Neural cell (in vitro differentiated cells): ENCODE data around the gene SIX5. TPM values are rescaled to one million over a fixed set of nuclear protein-coding genes. Genes with fewer than 3 reads are reported as not detected.
A peak's percentile ranks its signal among the peaks of the same experiment; 100 is the strongest.

Experiments
- H2AFZ ChIP-seq: fragments of 200-600, 300-800 bp; sonication (generic), shearing (Covaris generic); 2 replicates; pipeline ENCODE4 v1.6.0; 2014; ENCODE audit warnings: low read depth, mild to moderate bottlenecking, antibody characterized with exemption, low read length, moderate library complexity
- H3F3A ChIP-seq: fragments of 200-600 bp; shearing (Covaris generic); 2 replicates; pipeline ENCODE4 v1.6.1; 2016; ENCODE audit warnings: mild to moderate bottlenecking, moderate library complexity, mixed read lengths, antibody characterized with exemption, low read length; ENCODE audit not compliant: insufficient read depth, poor library complexity, severe bottlenecking
- H3K27ac ChIP-seq: fragments of 200-600, 300-800 bp; sonication (generic), shearing (Covaris generic); 2 replicates; pipeline ENCODE4 v1.5.1; 2014; ENCODE audit warnings: mild to moderate bottlenecking, low read length, moderate library complexity
- H3K27me3 ChIP-seq: fragments of 300-800, 200-600 bp; sonication (generic), shearing (Covaris generic); 2 replicates; pipeline ENCODE4 v1.6.0; 2014; ENCODE audit warnings: mild to moderate bottlenecking, low read depth, low read length, moderate library complexity; ENCODE audit not compliant: insufficient read depth
- H3K36me3 ChIP-seq: fragments of 300-800, 200-600 bp; sonication (generic), shearing (Covaris generic); 2 replicates; pipeline ENCODE4 v1.5.1; 2014; ENCODE audit warnings: mild to moderate bottlenecking, antibody characterized with exemption, low read length, moderate library complexity; ENCODE audit not compliant: insufficient read depth
- H3K4me2 ChIP-seq: fragments of 300-800, 200-600 bp; sonication (generic), shearing (Covaris generic); 2 replicates; pipeline ENCODE4 v1.6.0; 2014; ENCODE audit warnings: mild to moderate bottlenecking, low read length
- H3K4me3 ChIP-seq: fragments of 300-800, 200-600 bp; sonication (generic), shearing (Covaris generic); 2 replicates; pipeline ENCODE4 v1.5.1; 2014; ENCODE audit warnings: mild to moderate bottlenecking, low read length, moderate library complexity
- H3K79me2 ChIP-seq: fragments of 200-600 bp; shearing (Covaris generic); replicated peaks from 2 replicates; pipeline ENCODE4 v1.6.0; 2014; ENCODE audit warnings: mild to moderate bottlenecking, low read length, moderate library complexity; ENCODE audit not compliant: insufficient read depth
- H3K9ac ChIP-seq: fragments of 300-800, 200-600 bp; sonication (generic), shearing (Covaris generic); 2 replicates; pipeline ENCODE4 v1.6.1; 2016; ENCODE audit warnings: mild to moderate bottlenecking, low read length, mixed read lengths
- H3K9me2 ChIP-seq: fragments of 200-600 bp; shearing (Covaris generic); 2 replicates; pipeline ENCODE4 v1.6.1; 2016; ENCODE audit warnings: mild to moderate bottlenecking, low read length, mixed read lengths; ENCODE audit not compliant: insufficient read depth
- H3K9me3 ChIP-seq: fragments of 200-600, 300-800 bp; sonication (generic), shearing (Covaris generic); 2 replicates; pipeline ENCODE4 v1.6.1; 2016; ENCODE audit warnings: mild to moderate bottlenecking, mixed run types, low read length, moderate library complexity, mixed read lengths
- H4K20me1 ChIP-seq: fragments of 200-600 bp; shearing (Covaris generic); 2 replicates; pipeline ENCODE4 v1.6.1; 2016; ENCODE audit warnings: mild to moderate bottlenecking, mixed run types; ENCODE audit not compliant: insufficient read depth
- EP300 ChIP-seq: fragments of 450-650 bp; conservative IDR thresholded peaks from 2 replicates; pipeline ENCODE4 v1.6.1; 2014; ENCODE audit warnings: antibody characterized with exemption, mild to moderate bottlenecking, moderate library complexity; ENCODE audit not compliant: poor library complexity, severe bottlenecking
- EZH2 ChIP-seq: fragments of 200-600, 300-800 bp; shearing (Covaris generic), sonication (generic); IDR thresholded peaks from 2 replicates; pipeline ENCODE4 v1.6.1; 2014; ENCODE audit warnings: antibody characterized with exemption, low read length, borderline replicate concordance, mild to moderate bottlenecking; ENCODE audit not compliant: insufficient read depth, poor library complexity, severe bottlenecking
- MXI1 ChIP-seq: fragments of 450-650 bp; conservative IDR thresholded peaks from 2 replicates; pipeline ENCODE4 v1.6.1; 2014; ENCODE audit warnings: antibody characterized with exemption, mild to moderate bottlenecking; ENCODE audit not compliant: poor library complexity, severe bottlenecking
- POLR2AphosphoS5 ChIP-seq: IDR thresholded peaks from 2 replicates; pipeline ENCODE4 v1.6.1; 2012
- RAD21 ChIP-seq: fragments of 450-650 bp; conservative IDR thresholded peaks from 2 replicates; pipeline ENCODE4 v1.6.1; 2014; ENCODE audit warnings: antibody characterized with exemption, mild to moderate bottlenecking, moderate library complexity
- SMC3 ChIP-seq: fragments of 450-650 bp; conservative IDR thresholded peaks from 2 replicates; pipeline ENCODE4 v1.6.1; 2014; ENCODE audit warnings: antibody characterized with exemption, mild to moderate bottlenecking, moderate library complexity; ENCODE audit not compliant: poor library complexity
- TAF1 ChIP-seq: IDR thresholded peaks from 2 replicates; pipeline ENCODE4 v1.6.1; 2012; ENCODE audit warnings: low read depth
- polyA plus RNA-seq: library from polyadenylated mRNA; depleted of rRNA; stranded (reverse); fragments of >200 nt; gene quantifications from 2 replicates; pipeline ENCODE4 v1.2.3, GENCODE V29; 2014
- TF ChIP-seq, protein P1 (sequence below): fragments of 450-650 bp; IDR thresholded peaks from 2 replicates; pipeline ENCODE4 v1.5.1; 2014; ENCODE audit warnings: antibody characterized with exemption, mild to moderate bottlenecking, moderate library complexity; ENCODE audit not compliant: poor library complexity, severe bottlenecking
- TF ChIP-seq, protein P2 (sequence below): IDR thresholded peaks from 2 replicates; pipeline ENCODE4 v1.6.1; 2012; ENCODE audit warnings: borderline replicate concordance

SIX5 gene
- polyA plus RNA-seq, 1 donor from 2014 or later = not detected

DNA sequence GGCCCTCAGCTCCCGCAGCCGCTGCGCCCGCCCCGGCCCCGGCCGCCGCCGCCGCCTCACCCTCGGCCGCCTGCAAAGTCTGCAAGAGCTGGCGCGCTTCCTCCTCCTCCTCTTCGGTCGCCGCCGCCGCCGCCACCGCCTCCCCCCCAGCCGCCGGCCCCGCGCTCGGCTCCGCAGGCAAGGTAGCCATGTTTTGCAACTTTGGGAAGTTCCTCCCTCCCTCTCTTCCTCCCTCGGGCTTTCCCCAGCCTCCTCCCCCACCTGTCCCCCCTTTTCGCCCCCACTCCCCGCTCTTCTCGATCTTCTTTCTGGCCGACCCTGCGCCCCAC, 433 bp downstream of the SIX5 start:
- no peak overlapping the region for H2AFZ ChIP-seq
- H4K20me1 ChIP-seq = no peaks in the 10 kb centered on the region
- H3K27ac ChIP-seq = no peak overlapping the region
- TF ChIP-seq TAF1 (no peak), EP300 (no peak), POLR2AphosphoS5 (no peak), SMC3 (no peak), MXI1 (no peak), EZH2 (no peak), RAD21 (no peak)
- TF ChIP-seq, protein P1, sequence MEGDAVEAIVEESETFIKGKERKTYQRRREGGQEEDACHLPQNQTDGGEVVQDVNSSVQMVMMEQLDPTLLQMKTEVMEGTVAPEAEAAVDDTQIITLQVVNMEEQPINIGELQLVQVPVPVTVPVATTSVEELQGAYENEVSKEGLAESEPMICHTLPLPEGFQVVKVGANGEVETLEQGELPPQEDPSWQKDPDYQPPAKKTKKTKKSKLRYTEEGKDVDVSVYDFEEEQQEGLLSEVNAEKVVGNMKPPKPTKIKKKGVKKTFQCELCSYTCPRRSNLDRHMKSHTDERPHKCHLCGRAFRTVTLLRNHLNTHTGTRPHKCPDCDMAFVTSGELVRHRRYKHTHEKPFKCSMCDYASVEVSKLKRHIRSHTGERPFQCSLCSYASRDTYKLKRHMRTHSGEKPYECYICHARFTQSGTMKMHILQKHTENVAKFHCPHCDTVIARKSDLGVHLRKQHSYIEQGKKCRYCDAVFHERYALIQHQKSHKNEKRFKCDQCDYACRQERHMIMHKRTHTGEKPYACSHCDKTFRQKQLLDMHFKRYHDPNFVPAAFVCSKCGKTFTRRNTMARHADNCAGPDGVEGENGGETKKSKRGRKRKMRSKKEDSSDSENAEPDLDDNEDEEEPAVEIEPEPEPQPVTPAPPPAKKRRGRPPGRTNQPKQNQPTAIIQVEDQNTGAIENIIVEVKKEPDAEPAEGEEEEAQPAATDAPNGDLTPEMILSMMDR = no peak
- TF ChIP-seq, protein P2, sequence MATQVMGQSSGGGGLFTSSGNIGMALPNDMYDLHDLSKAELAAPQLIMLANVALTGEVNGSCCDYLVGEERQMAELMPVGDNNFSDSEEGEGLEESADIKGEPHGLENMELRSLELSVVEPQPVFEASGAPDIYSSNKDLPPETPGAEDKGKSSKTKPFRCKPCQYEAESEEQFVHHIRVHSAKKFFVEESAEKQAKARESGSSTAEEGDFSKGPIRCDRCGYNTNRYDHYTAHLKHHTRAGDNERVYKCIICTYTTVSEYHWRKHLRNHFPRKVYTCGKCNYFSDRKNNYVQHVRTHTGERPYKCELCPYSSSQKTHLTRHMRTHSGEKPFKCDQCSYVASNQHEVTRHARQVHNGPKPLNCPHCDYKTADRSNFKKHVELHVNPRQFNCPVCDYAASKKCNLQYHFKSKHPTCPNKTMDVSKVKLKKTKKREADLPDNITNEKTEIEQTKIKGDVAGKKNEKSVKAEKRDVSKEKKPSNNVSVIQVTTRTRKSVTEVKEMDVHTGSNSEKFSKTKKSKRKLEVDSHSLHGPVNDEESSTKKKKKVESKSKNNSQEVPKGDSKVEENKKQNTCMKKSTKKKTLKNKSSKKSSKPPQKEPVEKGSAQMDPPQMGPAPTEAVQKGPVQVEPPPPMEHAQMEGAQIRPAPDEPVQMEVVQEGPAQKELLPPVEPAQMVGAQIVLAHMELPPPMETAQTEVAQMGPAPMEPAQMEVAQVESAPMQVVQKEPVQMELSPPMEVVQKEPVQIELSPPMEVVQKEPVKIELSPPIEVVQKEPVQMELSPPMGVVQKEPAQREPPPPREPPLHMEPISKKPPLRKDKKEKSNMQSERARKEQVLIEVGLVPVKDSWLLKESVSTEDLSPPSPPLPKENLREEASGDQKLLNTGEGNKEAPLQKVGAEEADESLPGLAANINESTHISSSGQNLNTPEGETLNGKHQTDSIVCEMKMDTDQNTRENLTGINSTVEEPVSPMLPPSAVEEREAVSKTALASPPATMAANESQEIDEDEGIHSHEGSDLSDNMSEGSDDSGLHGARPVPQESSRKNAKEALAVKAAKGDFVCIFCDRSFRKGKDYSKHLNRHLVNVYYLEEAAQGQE = no peak
- H3K9ac ChIP-seq = no peak overlapping the region
- H3K79me2 ChIP-seq = no peaks in the 10 kb centered on the region
- H3F3A ChIP-seq = no peaks in the 10 kb centered on the region
- peak overlapping the region; percentile 82 for H3K4me2 ChIP-seq
- peak overlapping the region; percentile 68 for H3K4me3 ChIP-seq
- H3K9me2 ChIP-seq = no peaks in the 10 kb centered on the region
- H3K36me3 ChIP-seq = no peaks in the 10 kb centered on the region
- peaks cover 22% of the 10 kb centered on the region for H3K27me3 ChIP-seq
- H3K9me3 ChIP-seq = no peaks in the 10 kb centered on the region

DNA sequence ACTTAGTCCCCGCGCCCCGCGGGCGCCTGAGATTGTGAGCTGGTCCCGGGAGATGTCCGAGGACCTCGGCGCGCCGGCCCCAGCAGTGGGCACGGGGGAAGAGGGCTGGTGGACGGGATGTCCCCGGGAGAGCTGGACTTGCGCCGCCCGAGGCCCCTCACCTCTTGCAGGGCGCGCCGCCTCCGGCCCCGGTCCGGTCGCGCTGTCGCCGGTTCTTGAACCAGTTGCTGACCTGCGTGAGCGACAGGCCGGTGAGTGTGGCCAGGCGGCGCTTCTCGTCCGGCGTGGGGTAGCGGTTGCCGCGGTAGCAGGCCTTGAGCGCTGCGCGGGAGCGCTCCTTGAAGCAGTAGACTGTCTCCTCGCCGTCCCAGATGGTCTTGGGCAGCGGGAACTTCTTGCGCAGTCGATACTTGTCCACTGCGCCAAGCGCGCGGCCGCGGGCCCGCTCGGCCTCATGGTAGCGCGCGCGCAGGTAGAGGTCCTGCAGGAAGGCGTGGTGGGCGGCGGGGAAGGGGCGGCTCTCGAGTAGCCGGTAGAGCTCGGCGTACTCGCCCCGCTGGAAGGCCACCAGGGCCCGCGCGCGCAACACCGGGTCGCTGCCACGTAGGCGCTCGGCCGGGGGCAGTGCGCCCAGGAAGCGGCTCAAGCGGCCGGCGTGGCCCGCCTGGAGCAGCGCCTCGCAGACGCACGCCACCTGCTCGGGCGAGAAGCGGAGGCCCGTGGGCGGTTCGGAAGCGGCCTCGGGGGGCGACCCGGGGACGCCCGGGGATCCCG, 984 bp downstream of the SIX5 start:
- no peaks in the 10 kb centered on the region for H3K9me2 ChIP-seq
- peaks cover 22% of the 10 kb centered on the region for H3K27me3 ChIP-seq
- H3K27ac ChIP-seq = no peak overlapping the region
- H4K20me1 ChIP-seq = no peaks in the 10 kb centered on the region
- TF ChIP-seq, protein P1 = no peak
- peak; percentile 39 for TF ChIP-seq POLR2AphosphoS5
- no peak for TF ChIP-seq EZH2
- peak; percentile 58 for TF ChIP-seq MXI1
- H3K9me3 ChIP-seq = no peaks in the 10 kb centered on the region
- H2AFZ ChIP-seq = no peak overlapping the region
- H3K4me3 ChIP-seq = peak overlapping the region; percentile 68
- no peaks in the 10 kb centered on the region for H3F3A ChIP-seq
- H3K4me2 ChIP-seq = no peak overlapping the region
- H3K9ac ChIP-seq = peak overlapping the region; percentile 38
- H3K79me2 ChIP-seq = no peaks in the 10 kb centered on the region
- H3K36me3 ChIP-seq = no peaks in the 10 kb centered on the region
